OCI-M2 (cell line): ENCODE results near the gene ZNF324B.
"Not testable (repeated sequence)": the region's sequence is repeated elsewhere in the genome, so short reads cannot be mapped to it uniquely, and the experiment has no call there.

Experiments
- DNase-seq: peaks from one replicate; lab custom pipeline; 2025; ENCODE audit not compliant: unreplicated experiment; lab: John Stamatoyannopoulos, UW

The ZNF324B gene

DNA sequence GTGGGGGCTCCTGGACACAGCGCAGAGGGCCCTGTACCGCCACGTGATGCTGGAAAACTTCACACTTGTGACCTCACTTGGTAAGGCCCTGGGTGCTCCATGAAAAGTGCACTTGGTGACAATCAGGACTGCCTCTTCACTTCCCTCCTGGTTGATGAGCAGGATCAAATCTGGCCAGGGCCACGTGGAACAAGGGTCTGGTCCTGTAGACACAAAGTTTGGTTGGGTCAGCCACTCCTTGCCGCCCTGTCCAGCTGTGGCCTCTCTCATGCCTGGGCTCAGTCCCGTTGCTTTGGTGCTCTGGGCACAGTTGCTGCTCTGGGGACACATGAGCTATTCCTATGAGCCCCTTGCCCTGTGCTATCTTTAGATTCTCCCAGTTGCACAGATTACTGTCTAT is 2.3 kb downstream of the ZNF324B start:
- DNase-seq, result no peak

DNA sequence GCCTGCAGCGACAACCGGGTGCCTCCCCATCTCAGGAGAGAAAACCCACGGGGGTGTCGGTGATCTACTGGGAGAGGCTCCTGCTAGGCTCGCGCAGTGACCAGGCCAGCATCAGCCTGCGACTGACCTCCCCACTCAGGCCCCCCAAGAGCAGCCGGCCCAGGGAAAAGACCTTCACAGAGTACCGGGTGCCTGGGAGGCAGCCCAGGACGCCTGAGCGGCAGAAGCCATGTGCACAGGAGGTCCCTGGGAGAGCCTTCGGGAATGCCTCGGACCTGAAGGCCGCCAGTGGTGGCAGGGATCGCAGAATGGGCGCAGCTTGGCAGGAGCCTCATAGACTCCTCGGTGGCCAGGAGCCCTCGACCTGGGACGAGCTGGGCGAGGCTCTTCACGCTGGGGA is 3.9 kb downstream of the ZNF324B start:
- no peak for DNase-seq

DNA sequence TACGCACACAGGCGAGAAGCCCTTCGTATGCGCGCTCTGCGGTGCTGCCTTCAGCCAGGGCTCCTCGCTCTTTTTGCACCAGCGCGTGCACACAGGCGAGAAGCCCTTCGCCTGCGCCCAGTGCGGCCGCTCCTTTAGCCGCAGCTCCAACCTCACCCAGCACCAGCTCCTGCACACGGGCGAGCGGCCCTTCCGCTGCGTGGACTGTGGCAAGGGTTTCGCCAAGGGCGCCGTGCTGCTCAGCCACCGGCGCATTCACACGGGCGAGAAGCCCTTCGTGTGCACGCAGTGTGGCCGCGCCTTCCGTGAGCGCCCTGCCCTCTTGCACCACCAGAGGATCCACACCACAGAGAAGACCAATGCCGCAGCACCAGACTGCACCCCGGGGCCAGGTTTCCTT is 4.7 kb downstream of the ZNF324B start:
- no peak for DNase-seq

DNA sequence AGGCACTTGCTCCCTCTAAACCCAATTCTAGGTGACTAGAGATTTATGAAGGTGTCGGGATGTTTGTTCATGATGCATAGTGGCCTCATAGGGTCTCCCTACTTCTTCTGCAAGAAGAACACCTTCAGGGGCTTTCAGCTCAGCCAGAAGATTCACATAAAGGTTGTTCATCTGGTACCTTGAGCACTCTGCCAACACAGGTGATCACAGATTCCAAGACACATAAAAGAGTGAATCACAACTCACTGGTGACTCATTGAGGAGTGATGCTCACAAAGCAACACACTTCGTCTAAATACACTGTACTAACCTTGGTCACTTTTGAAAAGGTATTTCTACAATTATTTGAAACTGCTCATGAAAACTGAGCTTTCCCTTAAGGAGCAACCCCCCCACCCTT is 8.6 kb downstream of the ZNF324B start:
- DNase-seq, result no peak

DNA sequence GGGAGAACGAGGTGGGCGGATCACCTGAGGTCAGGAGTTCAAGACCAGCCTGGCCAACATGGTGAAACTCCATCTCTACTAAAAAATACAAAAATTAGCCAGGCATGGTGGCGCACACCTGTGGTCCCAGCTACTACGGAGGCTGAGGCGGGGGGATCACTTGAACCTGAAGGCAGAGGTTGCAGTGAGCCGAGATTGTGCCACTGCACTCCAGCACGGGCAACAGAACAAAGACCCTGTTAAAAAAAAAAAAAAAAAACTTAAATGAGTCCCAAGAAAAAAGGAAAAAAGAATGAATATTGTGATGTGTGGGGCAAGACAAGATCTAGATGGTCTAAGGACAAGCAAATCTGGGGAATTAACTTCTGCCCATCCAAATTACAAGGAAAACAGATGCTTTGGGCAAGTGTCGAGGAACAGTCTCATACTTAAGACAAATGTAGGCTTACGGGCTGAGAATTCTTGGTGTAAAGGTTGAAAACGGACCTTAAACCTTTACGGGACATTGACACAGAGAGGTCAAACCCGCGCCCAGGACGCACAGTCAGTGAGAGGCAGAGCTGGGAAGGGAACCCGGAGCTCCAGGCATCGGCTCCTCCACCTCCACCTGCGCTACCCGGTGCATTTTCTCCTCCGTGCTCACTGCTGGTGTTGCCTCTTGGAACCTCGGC is 14.8 kb downstream of the ZNF324B start:
- no peak for DNase-seq

DNA sequence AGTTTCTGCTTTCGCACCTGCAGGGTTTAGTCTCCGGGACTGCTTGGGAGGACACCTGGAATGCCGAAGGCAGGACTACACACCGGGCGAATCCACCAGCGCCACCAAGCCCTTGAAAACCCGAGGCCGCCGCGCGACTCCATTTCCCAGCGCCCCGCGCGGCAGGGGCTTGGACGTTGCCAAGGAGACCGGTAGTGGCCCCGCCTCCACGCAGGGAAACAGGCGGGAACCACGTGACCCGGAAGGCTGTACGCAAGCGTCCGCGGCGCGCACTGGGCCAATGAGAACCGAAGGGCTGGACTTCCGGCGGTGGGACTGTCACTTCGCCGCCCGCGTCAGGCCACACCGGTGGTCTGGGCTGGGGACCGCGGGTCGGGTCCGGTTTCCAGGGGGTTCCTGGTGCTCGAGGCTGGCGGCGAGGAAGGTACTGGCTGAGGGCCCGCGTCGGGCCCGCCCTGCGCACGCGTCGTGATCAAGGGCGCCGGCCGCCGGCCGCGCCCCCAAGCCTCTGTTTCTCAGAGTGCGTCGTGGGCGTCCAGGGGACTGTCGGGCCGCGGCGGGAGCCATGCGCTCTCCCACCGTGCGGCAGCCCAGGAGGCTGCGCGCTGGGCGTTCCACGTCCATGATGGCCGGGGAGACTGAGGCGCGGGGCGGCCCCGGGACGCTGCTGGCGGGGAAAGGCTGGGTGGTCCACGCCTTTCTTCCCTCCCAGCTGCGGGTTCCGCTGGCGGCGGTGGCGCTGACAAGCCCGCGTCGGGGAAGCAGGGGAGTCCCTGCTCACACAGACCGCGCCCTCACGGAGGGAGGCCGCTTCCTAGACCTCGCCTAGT is 15.6 kb downstream of the ZNF324B start, which contains the start of gene ZNF324:
Gene ZNF324, plus strand, starts transcription at position 321 of the 830 bp plus-strand sequence. CDS start 2,106 bp downstream, outside the sequence.
- DNase-seq, result peak; percentile 86

DNA sequence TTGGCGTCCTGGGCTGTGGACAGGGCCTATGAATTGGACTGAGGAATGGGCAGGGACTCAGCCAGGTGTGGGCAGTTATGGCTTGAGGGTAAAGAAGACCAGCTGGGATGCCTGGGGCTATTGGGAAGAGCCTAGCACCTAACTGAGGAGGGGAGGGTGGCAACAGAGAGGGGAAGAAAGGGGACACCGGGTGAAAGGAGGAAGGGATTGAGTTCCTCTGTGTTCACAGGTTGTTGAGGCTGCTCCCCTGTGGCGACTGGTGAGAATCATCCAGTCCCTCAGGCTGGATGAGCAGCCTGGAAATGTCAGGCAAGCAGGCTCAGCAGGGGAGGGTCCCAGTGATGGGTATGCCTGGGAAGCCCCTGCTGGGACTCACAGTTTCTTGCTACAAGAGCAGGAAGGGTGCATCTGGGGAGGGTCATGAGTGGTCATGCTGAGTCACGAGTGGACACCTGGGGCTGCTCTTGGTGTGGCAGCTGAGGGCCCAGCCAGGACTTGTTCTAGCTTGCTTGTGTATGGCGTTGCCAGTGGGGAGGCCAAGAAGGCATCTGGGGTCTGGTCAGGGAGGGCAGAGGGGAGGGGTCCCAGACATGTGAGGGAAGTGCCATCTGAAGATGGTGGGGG is 16.9 kb downstream of the ZNF324B start:
- DNase-seq, result no peak

DNA sequence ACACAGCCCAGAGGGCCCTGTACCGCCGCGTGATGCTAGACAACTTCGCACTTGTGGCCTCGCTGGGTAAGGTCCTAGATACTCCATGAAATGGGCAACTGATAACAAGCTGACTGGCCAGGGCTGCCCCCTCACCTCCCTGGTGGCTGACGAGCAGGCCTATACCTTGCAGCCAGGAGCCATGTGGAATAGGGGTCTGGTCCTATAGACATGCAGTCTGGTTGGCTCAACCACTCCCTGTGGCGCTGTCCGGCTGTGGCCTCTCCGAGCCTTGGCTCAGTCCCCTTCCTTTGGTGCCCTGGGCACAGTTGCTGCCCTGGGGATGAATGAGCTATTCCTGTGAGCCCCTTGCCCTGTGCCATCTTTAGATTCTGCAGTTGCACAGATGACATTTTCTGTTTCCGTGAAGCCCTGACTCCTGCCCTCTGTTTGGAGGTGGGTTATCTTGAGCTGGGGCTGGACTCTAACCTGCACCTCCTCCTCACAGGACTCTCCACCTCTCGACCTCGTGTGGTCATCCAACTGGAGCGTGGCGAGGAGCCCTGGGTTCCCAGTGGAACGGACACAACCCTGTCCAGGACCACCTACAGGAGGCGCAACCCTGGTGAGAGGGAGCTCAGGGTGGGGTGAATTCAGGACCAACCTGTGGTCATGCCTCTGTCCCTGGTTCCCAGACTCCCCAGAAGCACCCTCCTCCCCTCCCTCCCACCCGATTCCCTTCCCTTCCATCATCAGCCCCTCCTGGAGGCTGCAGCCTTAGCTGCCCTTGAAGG is 18.0 kb downstream of the ZNF324B start:
- DNase-seq, result no peak

DNA sequence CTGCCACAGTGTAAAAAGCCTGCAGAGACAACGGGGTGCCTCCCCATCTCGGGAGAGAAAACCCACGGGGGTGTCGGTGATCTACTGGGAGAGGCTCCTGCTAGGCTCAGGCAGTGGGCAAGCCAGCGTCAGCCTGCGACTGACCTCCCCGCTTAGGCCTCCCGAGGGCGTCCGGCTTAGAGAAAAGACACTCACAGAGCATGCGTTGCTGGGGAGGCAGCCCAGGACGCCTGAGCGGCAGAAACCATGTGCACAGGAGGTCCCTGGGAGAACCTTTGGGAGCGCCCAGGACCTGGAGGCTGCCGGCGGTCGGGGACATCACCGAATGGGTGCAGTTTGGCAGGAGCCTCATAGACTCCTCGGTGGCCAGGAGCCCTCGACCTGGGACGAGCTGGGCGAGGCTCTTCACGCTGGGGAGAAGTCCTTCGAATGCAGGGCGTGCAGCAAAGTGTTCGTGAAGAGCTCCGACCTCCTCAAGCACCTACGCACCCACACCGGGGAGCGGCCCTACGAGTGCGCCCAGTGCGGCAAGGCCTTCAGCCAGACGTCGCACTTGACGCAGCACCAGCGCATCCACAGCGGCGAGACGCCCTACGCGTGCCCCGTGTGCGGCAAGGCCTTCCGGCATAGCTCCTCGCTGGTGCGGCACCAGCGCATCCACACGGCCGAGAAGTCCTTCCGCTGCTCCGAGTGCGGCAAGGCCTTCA is 19.6 kb downstream of the ZNF324B start:
- DNase-seq, result not testable (repeated sequence)

DNA sequence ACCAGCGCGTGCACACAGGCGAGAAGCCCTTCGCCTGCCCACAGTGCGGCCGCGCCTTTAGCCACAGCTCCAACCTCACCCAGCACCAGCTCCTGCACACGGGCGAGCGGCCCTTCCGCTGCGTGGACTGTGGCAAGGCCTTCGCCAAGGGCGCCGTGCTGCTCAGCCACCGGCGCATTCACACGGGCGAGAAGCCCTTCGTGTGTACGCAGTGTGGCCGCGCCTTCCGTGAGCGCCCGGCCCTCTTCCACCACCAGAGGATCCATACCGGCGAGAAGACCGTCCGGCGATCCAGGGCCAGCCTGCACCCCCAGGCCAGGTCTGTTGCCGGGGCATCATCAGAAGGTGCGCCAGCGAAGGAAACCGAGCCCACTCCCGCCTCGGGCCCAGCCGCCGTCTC is 20.3 kb downstream of the ZNF324B start:
- no peak for DNase-seq

DNA sequence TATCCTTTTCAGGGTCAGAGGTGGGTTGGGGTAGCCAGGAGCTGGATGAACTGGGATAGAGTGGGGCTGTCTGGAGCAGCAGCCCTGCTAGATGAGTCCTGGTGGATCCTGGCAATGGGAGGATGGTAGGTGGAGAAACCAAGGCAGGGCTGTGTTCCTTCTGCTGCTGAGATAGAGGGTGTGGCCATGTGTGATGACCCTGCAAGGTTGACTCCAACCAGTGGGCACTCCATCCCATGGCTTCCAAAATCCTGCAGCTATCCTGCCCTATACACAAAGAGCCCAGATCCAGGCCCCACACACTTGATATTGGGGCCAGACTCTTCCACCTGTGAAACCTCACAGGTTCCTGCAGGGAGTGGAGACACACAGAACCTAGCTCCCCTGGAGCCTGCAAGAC is 22.4 kb downstream of the ZNF324B start:
- DNase-seq, result no peak

DNA sequence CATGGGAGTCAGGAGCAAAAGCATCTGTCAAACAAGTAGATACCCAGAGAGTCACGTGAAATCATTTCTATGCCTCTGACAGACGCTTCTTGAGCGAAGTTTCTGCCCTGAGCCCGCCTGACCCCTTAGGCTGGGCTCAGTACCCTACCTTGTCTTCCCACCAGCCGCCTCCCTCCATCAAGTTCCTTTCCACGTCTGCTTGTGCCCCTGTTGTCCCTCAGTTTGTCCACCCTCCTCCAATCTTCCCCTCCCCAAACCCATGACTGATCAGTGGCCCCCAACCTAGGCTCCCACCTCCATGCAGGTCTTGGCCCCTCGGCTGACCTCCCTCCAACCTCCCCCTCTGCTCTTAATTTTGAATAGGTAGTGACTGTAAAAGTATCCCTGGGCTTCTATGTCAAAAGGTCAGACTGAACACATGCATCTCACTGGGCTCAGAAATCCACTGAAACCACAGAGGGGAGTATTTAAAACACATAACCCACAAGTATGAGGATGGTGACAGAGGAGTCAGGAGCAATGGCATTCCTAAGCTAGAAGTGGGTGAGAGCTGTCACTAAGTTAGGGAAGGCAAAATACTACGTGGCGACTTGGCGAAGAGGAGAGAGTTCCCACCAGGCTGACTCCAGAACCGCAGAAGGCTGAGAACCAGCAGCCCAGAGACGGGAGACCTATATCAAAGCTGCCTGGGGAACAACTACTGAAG is 23.0 kb downstream of the ZNF324B start:
- no peak for DNase-seq

DNA sequence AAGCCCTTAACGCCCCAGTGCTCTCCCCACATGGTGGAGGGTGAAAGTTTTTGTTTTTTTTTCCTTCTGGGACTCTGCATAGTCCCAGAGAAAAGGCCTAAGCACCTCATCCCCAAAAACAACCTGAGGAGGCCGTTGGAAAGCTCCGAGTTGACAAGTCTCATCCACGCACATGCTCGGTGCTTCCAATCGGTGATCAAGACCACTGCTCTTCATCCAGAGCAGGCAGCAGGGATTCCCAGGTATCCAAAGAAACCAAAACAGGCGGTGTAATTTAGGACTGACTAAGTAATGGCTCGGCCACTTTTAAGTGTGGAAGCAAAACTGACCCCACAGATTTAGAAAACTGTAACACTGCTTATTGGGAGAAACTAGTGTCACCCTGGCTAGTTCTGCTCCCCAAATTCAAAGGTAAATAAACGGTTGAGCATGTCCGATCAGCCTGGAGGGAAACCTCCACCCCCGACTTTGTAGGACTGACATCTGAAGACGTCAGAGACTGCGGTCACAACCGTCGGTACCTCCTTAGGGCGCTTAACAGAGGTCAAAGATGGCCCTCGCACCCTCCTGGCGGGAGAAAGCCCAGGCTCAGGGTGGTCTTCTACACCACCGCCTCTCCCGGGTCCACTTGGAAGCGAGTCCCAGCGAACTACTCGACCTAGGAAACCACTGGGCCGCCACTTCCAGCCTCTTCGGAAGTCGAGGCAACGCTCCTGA is 23.7 kb downstream of the ZNF324B start:
- DNase-seq, result no peak

DNA sequence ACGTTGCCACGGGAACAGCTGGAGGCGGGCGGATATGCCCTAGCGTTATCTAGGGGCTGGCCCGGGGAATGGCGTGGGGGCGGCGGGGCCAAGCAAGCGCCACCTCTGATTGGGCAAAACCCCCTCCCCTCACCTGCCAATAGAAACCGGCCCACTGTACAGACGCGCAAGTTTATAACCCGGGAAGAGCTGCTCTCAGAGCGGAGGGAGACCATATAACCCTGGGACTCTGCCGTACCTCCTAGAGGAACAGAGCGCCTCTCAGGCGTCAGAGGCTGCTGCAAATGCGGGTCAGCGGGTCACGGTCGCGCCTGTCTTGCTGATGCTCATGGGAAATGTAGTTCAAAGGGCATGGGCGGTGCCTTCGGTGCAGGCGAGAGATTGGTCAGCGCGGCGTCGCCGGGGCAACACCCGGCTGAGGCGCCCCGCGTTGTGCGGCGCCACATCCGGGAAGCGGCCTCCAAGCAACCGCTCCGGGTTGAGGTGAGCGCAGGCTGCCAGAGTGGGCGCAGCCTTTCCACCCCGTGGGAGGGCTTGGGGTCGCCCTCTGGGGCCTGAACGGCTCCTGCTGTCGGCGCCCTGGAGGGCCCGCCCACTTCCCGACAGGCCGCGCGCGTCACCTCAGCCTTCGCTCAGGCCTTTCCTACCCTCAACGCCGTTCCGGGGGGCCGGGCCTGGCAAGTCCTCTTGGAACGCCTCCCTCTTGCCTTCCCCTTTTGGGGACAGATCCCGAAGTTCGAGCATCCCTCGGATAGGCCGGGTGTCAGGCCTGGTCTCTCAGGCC is 24.5 kb downstream of the ZNF324B start, which contains the start of gene ZNF446:
Gene ZNF446, plus strand, starts transcription at position 639 of the 784 bp plus-strand sequence. CDS start 867 bp downstream, outside the sequence.
- DNase-seq, result peak; percentile 97

DNA sequence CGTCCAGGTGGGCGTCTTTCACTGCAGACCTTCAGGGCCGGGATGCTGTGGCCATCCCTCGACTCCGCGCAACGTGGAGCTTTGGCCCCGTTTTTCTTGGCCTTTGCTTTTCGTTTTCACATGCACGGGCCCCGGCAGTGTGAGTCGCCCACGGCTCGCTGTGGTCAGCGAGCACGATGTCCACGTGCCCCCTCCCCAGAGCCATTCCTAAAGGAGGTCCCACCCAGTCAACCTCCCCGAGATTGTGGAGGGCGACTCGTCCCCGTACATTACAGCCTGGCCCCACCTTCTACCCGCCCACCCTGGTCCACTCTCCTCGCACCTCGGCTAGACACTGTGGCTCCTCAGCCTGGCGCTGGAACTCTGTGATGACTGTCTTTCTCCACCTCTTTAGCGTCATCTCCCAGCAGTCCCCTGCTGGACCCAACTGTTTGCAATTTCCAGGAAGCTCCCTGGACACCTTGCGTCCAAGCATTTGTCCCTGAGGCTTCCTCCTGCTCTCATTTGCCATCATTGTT is 25.1 kb downstream of the ZNF324B start:
- DNase-seq, result no peak

DNA sequence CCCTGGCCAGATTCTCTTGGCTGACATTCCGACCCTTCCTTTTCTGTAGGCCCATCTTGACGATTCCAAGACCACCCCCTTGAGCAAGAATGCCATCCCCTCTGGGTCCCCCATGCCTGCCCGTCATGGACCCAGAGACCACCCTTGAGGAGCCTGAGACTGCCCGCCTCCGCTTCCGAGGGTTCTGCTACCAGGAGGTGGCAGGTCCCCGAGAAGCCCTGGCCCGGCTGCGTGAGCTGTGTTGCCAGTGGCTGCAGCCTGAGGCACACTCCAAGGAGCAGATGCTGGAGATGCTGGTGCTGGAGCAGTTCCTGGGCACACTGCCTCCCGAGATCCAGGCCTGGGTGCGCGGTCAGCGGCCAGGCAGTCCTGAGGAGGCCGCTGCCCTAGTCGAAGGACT is 25.7 kb downstream of the ZNF324B start:
- no peak for DNase-seq

DNA sequence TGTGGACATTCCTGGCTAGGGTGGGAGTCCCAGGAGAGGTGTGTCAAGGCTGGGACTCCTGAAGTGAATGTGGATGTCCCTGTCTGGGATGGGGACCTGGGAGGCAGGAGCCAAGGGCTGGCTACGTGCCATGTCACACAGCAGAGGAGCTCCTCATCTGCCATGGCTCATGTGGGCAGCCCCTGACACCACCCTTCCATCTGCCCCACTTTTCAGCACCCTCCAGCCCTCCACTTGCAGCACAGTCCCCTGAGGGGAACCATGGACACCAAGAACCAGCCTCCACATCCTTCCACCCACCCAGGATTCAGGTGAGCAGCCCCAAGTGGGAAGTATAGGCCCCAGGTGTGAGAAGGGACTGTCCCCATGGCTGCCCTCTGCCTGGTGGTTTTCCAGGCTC is 26.4 kb downstream of the ZNF324B start:
- DNase-seq, result no peak

DNA sequence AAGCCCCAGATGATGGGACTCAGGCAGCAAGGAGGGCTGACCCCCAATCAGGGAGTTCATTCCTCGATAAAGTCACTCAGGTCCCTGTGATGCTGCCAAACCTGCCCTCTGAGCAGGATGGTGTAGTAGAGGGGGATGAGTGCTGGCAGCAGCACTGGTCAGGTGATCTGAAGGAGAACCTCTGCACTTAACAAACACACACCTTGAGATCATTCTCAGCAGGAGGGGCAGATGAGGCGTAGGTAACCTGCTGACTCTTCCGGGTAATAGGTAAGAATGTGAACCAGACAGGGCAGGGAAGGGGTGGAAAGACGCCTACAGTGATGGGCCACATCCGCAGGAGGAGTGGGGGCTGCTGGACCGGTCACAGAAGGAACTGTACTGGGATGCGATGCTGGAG is 27.9 kb downstream of the ZNF324B start:
- no peak for DNase-seq
